Cardiac fibroblast (primary cell): ENCODE results near the gene ADGRV1.
"Not testable (repeated sequence)": the region's sequence is repeated elsewhere in the genome, so short reads cannot be mapped to it uniquely, and the experiment has no call there.

Experiments used
- DNase-seq, 2 donors: peaks; one replicate each; pipeline versions ENCODE4 v3.0.0 to v3.0.0-alpha.2; 2010; ENCODE audit warnings: low read depth in 2 of 2
- H3K4me3 ChIP-seq, 2 donors: replicated peaks in 1 of 2; 1 replicate in 1 of 2; 2 replicates in 1 of 2; pipeline ENCODE4 v1.5.1; 2011; ENCODE audit warnings: low read depth in 2 of 2, low read length in 2 of 2, mild to moderate bottlenecking in 2 of 2, moderate library complexity in 1 of 2
- CTCF ChIP-seq: IDR thresholded peaks from one replicate; pipeline ENCODE4 v1.5.1; 2011; ENCODE audit warnings: low read depth, mild to moderate bottlenecking, low read length, inconsistent platforms

ADGRV1 gene

GRCh38 chr5:91007780-91008402 lies 449.3 kb downstream of the ADGRV1 start:
- DNase-seq, result no peak
- TF ChIP-seq CTCF, result no peak
- H3K4me3 ChIP-seq, result no peak overlapping the region

GRCh38 chr5:91010090-91010489 lies 451.5 kb downstream of the ADGRV1 start:
- DNase-seq, result no peak
- no peak for TF ChIP-seq CTCF
- H3K4me3 ChIP-seq, result no peak overlapping the region

GRCh38 chr5:91011029-91011428 lies 452.4 kb downstream of the ADGRV1 start:
- TF ChIP-seq CTCF, result no peak
- H3K4me3 ChIP-seq, result no peak overlapping the region
- no peak for DNase-seq

DNA sequence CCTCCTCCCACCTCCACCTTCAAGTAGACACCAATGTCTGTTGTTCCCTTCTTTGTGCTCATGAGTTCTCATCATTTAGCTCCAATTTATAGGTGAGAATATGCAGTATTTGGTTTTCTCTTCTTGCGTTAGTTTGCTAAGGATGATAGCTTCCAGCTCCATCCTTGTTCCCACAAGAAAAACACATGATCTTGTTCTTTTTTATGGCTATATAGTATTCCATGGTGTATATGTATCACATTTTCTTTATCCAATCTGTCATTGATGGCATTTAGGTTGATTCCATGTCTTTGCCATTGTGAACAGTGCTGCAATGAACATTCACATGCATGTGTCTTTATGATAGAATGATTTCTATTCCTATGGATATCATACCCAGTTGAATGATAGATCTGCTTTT lies 454.3 kb downstream of the ADGRV1 start:
- DNase-seq, H3K4me3 ChIP-seq: not testable (repeated sequence)

DNA sequence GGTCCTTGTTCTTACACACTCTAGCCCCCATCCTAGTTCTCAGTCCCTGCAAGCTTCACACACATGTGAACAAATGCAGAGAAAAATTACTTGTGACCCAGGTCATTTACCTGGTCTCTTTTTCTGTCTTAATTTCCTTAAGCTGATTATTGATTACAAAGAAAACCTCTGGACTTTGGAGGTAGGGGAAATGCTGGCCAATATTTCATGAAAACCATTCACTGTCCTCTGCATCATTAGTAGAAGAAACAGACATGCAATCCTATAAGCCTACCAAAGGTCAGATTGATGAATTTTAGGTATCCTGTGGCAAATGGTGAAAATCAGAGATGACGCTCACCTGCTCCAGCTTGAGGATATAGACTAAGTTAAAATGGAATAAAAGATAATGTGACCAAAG lies 457.7 kb downstream of the ADGRV1 start:
- TF ChIP-seq CTCF, result no peak
- no peak overlapping the region for H3K4me3 ChIP-seq
- DNase-seq, result no peak

GRCh38 chr5:91016954-91017700 lies 458.5 kb downstream of the ADGRV1 start:
- no peak for TF ChIP-seq CTCF
- peak; percentile 46 to 79 for DNase-seq
- no peak overlapping the region for H3K4me3 ChIP-seq

- TF ChIP-seq CTCF, result no peak
- H3K4me3 ChIP-seq, result no peak overlapping the region
- peak in 1 of 2 donors; percentile 32 for DNase-seq
These were observed 459.6 kb downstream of the ADGRV1 start for GRCh38 chr5:91018200-91018599.
